SK-N-SH (cell line): ENCODE measurements around the gene BFSP2. TPM values are rescaled to one million over a fixed set of nuclear protein-coding genes. Genes with fewer than 3 reads are reported as not detected.

Source experiments
- CTCF ChIA-PET: fragments of 300-600, 350-600 bp; formaldehyde crosslinking; extraction: SDS; loops from one replicate; lab custom pipeline; 2021; lab: Yijun Ruan, JAX
- POLR2A ChIA-PET: fragments of 350-600 bp; sonication (Branson Sonifier 250); formaldehyde crosslinking; extraction: SDS; loops from one replicate; lab custom pipeline; 2020; ENCODE audit warnings: antibody characterized with exemption, inconsistent platforms; lab: Yijun Ruan, JAX
- DNase-seq: peaks from one replicate; pipeline ENCODE4 v3.0.0; 2012
- H2AFZ ChIP-seq: fragments of 200-600 bp; sonication (generic); 2 replicates; pipeline ENCODE4 v1.8.1; 2016; ENCODE audit warnings: antibody characterized with exemption, mild to moderate bottlenecking, low read depth
- H3F3A ChIP-seq: fragments of 200-600 bp; sonication (generic); replicated peaks from 2 replicates; pipeline ENCODE3; 2016; ENCODE audit warnings: antibody characterized with exemption, mild to moderate bottlenecking; ENCODE audit not compliant: insufficient read depth
- H3K27ac ChIP-seq, 2 experiments: fragments of 200-500 bp in 1 of 2; fragments of 200-600 bp in 1 of 2; sonication (Bioruptor generic) in 1 of 2; sonication (generic), shearing (Covaris generic) in 1 of 2; 2 replicates each; pipeline versions ENCODE4 v1.5.1 to v1.6.1; 2014 to 2016; ENCODE audit warnings: low read depth in 2 of 2, inconsistent platforms in 1 of 2, low read length in 1 of 2, mild to moderate bottlenecking in 1 of 2, mixed read lengths in 1 of 2
- H3K27me3 ChIP-seq: fragments of 200-600 bp; sonication (generic), shearing (Covaris generic); 2 replicates; pipeline ENCODE4 v1.6.1; 2016; ENCODE audit warnings: mixed run types; ENCODE audit not compliant: insufficient read depth
- H3K36me3 ChIP-seq, 2 experiments: fragments of 200-500 bp in 1 of 2; fragments of 200-600 bp in 1 of 2; sonication (Bioruptor generic) in 1 of 2; sonication (generic) in 1 of 2; replicated peaks in 1 of 2; 2 replicates each; pipeline versions ENCODE3 to v1.5.1; 2014 to 2016; ENCODE audit warnings: low read length in 1 of 2, mild to moderate bottlenecking in 1 of 2; ENCODE audit not compliant: insufficient read depth in 2 of 2, control insufficient read depth in 1 of 2
- H3K4me1 ChIP-seq, 2 experiments: fragments of 200-500 bp in 1 of 2; fragments of 200-600 bp in 1 of 2; sonication (Bioruptor generic) in 1 of 2; sonication (generic), shearing (Covaris generic) in 1 of 2; 2 replicates each; pipeline versions ENCODE4 v1.5.1 to v1.6.1; 2014 to 2016; ENCODE audit warnings: low read depth in 1 of 2, low read length in 1 of 2, mixed run types in 1 of 2; ENCODE audit not compliant: insufficient read depth in 2 of 2, control insufficient read depth in 1 of 2
- H3K4me2 ChIP-seq: fragments of 200-600 bp; sonication (generic), shearing (Covaris generic); 2 replicates; pipeline ENCODE4 v1.6.1; 2017; ENCODE audit warnings: mixed run types
- H3K4me3 ChIP-seq, 2 experiments: fragments of 200-500 bp in 1 of 2; fragments of 200-600 bp in 1 of 2; sonication (Bioruptor generic) in 1 of 2; sonication (generic), shearing (Covaris generic) in 1 of 2; 2 replicates each; pipeline versions ENCODE4 v1.5.1 to v1.8.1; 2014 to 2016; ENCODE audit warnings: low read depth in 2 of 2, inconsistent platforms in 1 of 2, low read length in 1 of 2, mild to moderate bottlenecking in 1 of 2, mixed read lengths in 1 of 2, moderate library complexity in 1 of 2
- H3K79me2 ChIP-seq: fragments of 200-600 bp; sonication (generic); 2 replicates; pipeline ENCODE4 v1.8.1; 2017; ENCODE audit warnings: mild to moderate bottlenecking; ENCODE audit not compliant: insufficient read depth
- H3K9ac ChIP-seq: fragments of 200-600 bp; sonication (generic); 2 replicates; pipeline ENCODE4 v1.6.1; 2017; ENCODE audit warnings: mixed run types
- H3K9me2 ChIP-seq: fragments of 200-600 bp; sonication (generic); 2 replicates; pipeline ENCODE4 v1.6.1; 2017; ENCODE audit warnings: mixed run types
- H3K9me3 ChIP-seq: fragments of 200-600 bp; sonication (generic); 2 replicates; pipeline ENCODE4 v1.6.1; 2017; ENCODE audit warnings: mixed run types, mild to moderate bottlenecking, moderate library complexity
- H4K20me1 ChIP-seq: fragments of 200-600 bp; sonication (generic); 2 replicates; pipeline ENCODE4 v1.6.1; 2017; ENCODE audit warnings: mild to moderate bottlenecking, mixed run types; ENCODE audit not compliant: insufficient read depth
- CTCF ChIP-seq: fragments of 200-600 bp; sonication (generic); IDR thresholded peaks from 2 replicates; pipeline ENCODE4 v1.6.1; 2017; ENCODE audit warnings: antibody characterized with exemption, mild to moderate bottlenecking, moderate library complexity
- ELF1 ChIP-seq: IDR thresholded peaks from 2 replicates; pipeline ENCODE4 v1.4.0; 2012
- EP300 ChIP-seq, 2 experiments: IDR thresholded peaks; 2 replicates each; pipeline versions ENCODE4 v1.4.0 to v1.6.1; 2012; ENCODE audit warnings: borderline replicate concordance in 1 of 2, low read depth in 1 of 2, low read length in 1 of 2
- EZH2phosphoT487 ChIP-seq: fragments of 200-600 bp; sonication (generic); IDR thresholded peaks from 2 replicates; pipeline ENCODE4 v1.6.1; 2017; ENCODE audit warnings: low read depth, mixed run types, mild to moderate bottlenecking, antibody characterized with exemption, moderate library complexity, borderline replicate concordance
- FOXJ3 ChIP-seq: sonication (generic); formaldehyde crosslinking; IDR thresholded peaks from 2 replicates; pipeline ENCODE4 v1.5.1; 2020; ENCODE audit warnings: mild to moderate bottlenecking, missing genetic modification reagents
- FOXM1 ChIP-seq: IDR thresholded peaks from 2 replicates; pipeline ENCODE4 v1.4.0; 2012; ENCODE audit warnings: low read depth, mild to moderate bottlenecking
- GABPA ChIP-seq: IDR thresholded peaks from 2 replicates; pipeline ENCODE4 v1.4.0; 2012; ENCODE audit warnings: low read depth, mild to moderate bottlenecking
- GATA2 ChIP-seq: sonication (generic); formaldehyde crosslinking; IDR thresholded peaks from 2 replicates; pipeline ENCODE4 v1.5.0; 2020; ENCODE audit warnings: mild to moderate bottlenecking, missing genetic modification reagents
- IRF3 ChIP-seq: fragments of 150-350 bp; IDR thresholded peaks from 2 replicates; pipeline ENCODE4 v1.6.1; 2016; ENCODE audit warnings: mild to moderate bottlenecking, low read depth, low read length
- MAX ChIP-seq: IDR thresholded peaks from 2 replicates; pipeline ENCODE4 v1.4.0; 2012; ENCODE audit warnings: low read depth
- MEF2A ChIP-seq: IDR thresholded peaks from 2 replicates; pipeline ENCODE4 v1.4.0; 2012; ENCODE audit warnings: low read depth, borderline replicate concordance
- NRF1 ChIP-seq: IDR thresholded peaks from 2 replicates; pipeline ENCODE4 v1.6.1; 2012; ENCODE audit warnings: low read depth, mild to moderate bottlenecking, low read length
- PBX3 ChIP-seq: IDR thresholded peaks from 2 replicates; pipeline ENCODE4; 2012
- POLR2AphosphoS5 ChIP-seq: IDR thresholded peaks from 2 replicates; pipeline ENCODE4 v1.6.1; 2012; ENCODE audit warnings: low read depth, low read length
- RAD21 ChIP-seq: IDR thresholded peaks from 2 replicates; pipeline ENCODE4 v1.6.1; 2012; ENCODE audit warnings: mild to moderate bottlenecking, low read length
- REST ChIP-seq: IDR thresholded peaks from 2 replicates; pipeline ENCODE4 v1.6.1; 2012; ENCODE audit warnings: mild to moderate bottlenecking, low read depth, low read length, moderate library complexity
- RFX5 ChIP-seq: IDR thresholded peaks from 2 replicates; pipeline ENCODE4 v1.6.1; 2012; ENCODE audit warnings: mild to moderate bottlenecking, improper control_type of control experiment, low read length
- RXRA ChIP-seq: IDR thresholded peaks from 2 replicates; pipeline ENCODE4 v1.4.0; 2012; ENCODE audit warnings: low read depth, mild to moderate bottlenecking, borderline replicate concordance
- SIN3A ChIP-seq: IDR thresholded peaks from 2 replicates; pipeline ENCODE4 v1.6.1; 2012; ENCODE audit warnings: low read depth, mild to moderate bottlenecking, low read length, moderate library complexity, borderline replicate concordance
- SMC3 ChIP-seq: IDR thresholded peaks from 2 replicates; pipeline ENCODE4 v1.6.1; 2012; ENCODE audit warnings: low read depth, low read length, improper control_type of control experiment
- TAF1 ChIP-seq: IDR thresholded peaks from 2 replicates; pipeline ENCODE4 v1.6.1; 2012; ENCODE audit warnings: low read depth, mild to moderate bottlenecking, low read length, moderate library complexity, borderline replicate concordance
- TCF12 ChIP-seq: IDR thresholded peaks from 2 replicates; pipeline ENCODE4 v1.4.0; 2012
- TEAD4 ChIP-seq: IDR thresholded peaks from 2 replicates; pipeline ENCODE4 v1.4.0; 2012; ENCODE audit warnings: mild to moderate bottlenecking, borderline replicate concordance; ENCODE audit not compliant: insufficient read depth
- USF1 ChIP-seq: IDR thresholded peaks from 2 replicates; pipeline ENCODE4 v1.4.0; 2012; ENCODE audit warnings: low read depth, borderline replicate concordance
- YY1 ChIP-seq: IDR thresholded peaks from 2 replicates; pipeline ENCODE4 v1.4.0; 2012; ENCODE audit warnings: low read depth, mild to moderate bottlenecking
- WGBS: methylation state at CpG from one replicate; pipeline ENCODE4 v1.1.6; 2017; ENCODE audit warnings: low lambda C conversion rate; 5-methylcytosine and 5-hydroxymethylcytosine counted together
- polyA plus RNA-seq, 3 experiments: library from polyadenylated mRNA; depleted of rRNA; stranded (reverse); fragments of >200 nt; gene quantifications; 2 replicates each; pipeline ENCODE4 v1.2.3, GENCODE V29; 2012

BFSP2 gene
- polyA plus RNA-seq, 1 of the 3 experiments (the other 2 are of a cell fraction), result not detected

- POLR2A ChIA-PET, result interaction anchor here (1.5 kb wide), 1 partner anchor 343 kb away, joined by 5 read pairs; no protein-coding TSS in a partner anchor
- peak; percentile 88 for DNase-seq
- TF ChIP-seq NRF1, result no peak
- TF ChIP-seq EP300 (IDR thresholded peaks at IDR 0.05; ENCODE audit: borderline replicate concordance in 1 of 2, low read depth in 1 of 2, low read length in 1 of 2), result peak in 1 of 2 experiments; percentile 70; a peak in 2 of 4 replicates
- TF ChIP-seq CTCF, result peak; percentile 88
- TF ChIP-seq PBX3, result no peak
- TF ChIP-seq USF1, result no peak
- no peak for TF ChIP-seq ELF1
- TF ChIP-seq TCF12, result no peak
- no peak for TF ChIP-seq TEAD4
- TF ChIP-seq POLR2AphosphoS5, result no peak
- TF ChIP-seq MEF2A, result no peak
- no peak for TF ChIP-seq MAX
- no peak for TF ChIP-seq REST
- no peak for TF ChIP-seq SIN3A
- TF ChIP-seq TAF1, result no peak
- no peak for TF ChIP-seq YY1
- peak; percentile 99 for TF ChIP-seq RAD21
- TF ChIP-seq IRF3, result no peak
- TF ChIP-seq RFX5, result peak; percentile 49; the same call in 1 of the 2 replicates
- no peak for TF ChIP-seq GABPA
- TF ChIP-seq SMC3, result peak; percentile 95
- TF ChIP-seq EZH2phosphoT487, result no peak
- TF ChIP-seq GATA2 (CRISPR knock-in tag), result no peak; the same call in 1 of the 2 replicates
- TF ChIP-seq FOXJ3 (CRISPR knock-in tag), result no peak
- no peak for TF ChIP-seq FOXM1
- no peak for TF ChIP-seq RXRA
These were observed 15.4 kb upstream of the BFSP2 start for GRCh38 chr3:133384331-133385027.

More at GRCh38 chr3:133384331-133385027, 15.4 kb upstream of the BFSP2 start:
- CTCF ChIA-PET, result interaction anchor here (0.6 to 13.1 kb wide), 31 partner anchors 8 to 660 kb away, joined by 3 to 178 read pairs (median 5); partner anchors contain the start of genes BFSP2, CDV3 and TMEM108
- Histone ChIP-seq H3K4me2 (0 out of 2 replicates have a peak overlapping the region, but pooled peaks have one; percentile 40), H3K4me1 (peaks cover 0 to 53% of the 10 kb centered on the region in 2 experiments; a peak in 2 of 4 replicates), H3K4me3 (peak overlapping the region in 1 of 2 experiments; percentile 53; a peak in 1 of 4 replicates), H3K9me3 (no peaks in the 10 kb centered on the region), H3K27ac (peak overlapping the region in 1 of 2 experiments; percentile 82; a peak in 2 of 4 replicates), H3F3A (no peaks in the 10 kb centered on the region), H3K79me2 (no peaks in the 10 kb centered on the region), H4K20me1 (no peaks in the 10 kb centered on the region), H3K27me3 (no peaks in the 10 kb centered on the region), H3K9me2 (no peaks in the 10 kb centered on the region), H2AFZ (no peak overlapping the region), H3K9ac (no peak overlapping the region), H3K36me3 (no peaks in the 10 kb centered on the region)
- 22% methylated on average over 13 of the region's 13 CpGs for WGBS
